Measurements from ENCODE around the gene ITPRIPL2.

DNA sequence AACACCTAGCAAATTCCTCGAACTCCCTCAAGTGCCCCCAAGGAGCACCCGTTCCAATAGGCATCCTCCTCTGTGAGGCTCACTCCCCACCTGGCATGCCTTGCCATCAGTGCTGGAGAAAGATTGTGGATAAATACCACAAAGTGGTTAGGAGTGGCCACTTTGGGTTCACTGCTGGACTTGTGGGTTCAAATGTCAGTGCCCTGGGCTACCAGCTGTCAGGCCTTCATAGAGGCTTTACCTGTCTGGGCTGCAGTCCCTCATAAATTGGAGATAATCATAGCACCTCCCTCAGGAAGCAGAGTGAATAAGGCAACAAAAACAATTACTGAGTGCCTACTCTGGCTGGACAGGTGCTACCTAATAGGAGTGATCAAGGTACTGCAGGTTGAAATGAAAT is 52.7 kb downstream of the ITPRIPL2 start:
- TF ChIP-seq PAX5 (IDR thresholded peaks at IDR 0.05; ENCODE audit: insufficient read depth, low read length, severe bottlenecking), result no peak
- TF ChIP-seq POLR2A (IDR thresholded peaks at IDR 0.05; ENCODE audit: low read depth, low read length), result no peak
- TF ChIP-seq POLR2AphosphoS5 (IDR thresholded peaks at IDR 0.05; ENCODE audit: low read depth, low read length), result no peak

Data from GM12891 (cell line).